Endothelial cell of umbilical vein (primary cell): ENCODE data around the gene LMO7.

Source experiments
- EZH2 ChIP-seq: IDR thresholded peaks from 2 replicates; pipeline ENCODE4 v1.6.1; 2012; ENCODE audit warnings: borderline replicate concordance, low read depth, mild to moderate bottlenecking, moderate library complexity, low read length, inconsistent platforms; ENCODE audit not compliant: severe bottlenecking
- FOS ChIP-seq: IDR thresholded peaks from 2 replicates; pipeline ENCODE4 v1.6.1; 2011; ENCODE audit warnings: mild to moderate bottlenecking, low read length, moderate library complexity, borderline replicate concordance; ENCODE audit not compliant: insufficient read depth
- JUN ChIP-seq: IDR thresholded peaks from 2 replicates; pipeline ENCODE4 v1.6.1; 2011; ENCODE audit warnings: borderline replicate concordance, low read depth; ENCODE audit not compliant: insufficient read length, insufficient read depth
- MYC ChIP-seq: IDR thresholded peaks from one replicate; pipeline ENCODE4 v1.6.1; 2011; ENCODE audit warnings: mild to moderate bottlenecking, low read depth, low read length
- POLR2A ChIP-seq: IDR thresholded peaks from 2 replicates; pipeline ENCODE4 v1.6.1; 2012; ENCODE audit warnings: low read depth, mild to moderate bottlenecking, control low read depth, low read length
- POLR2AphosphoS5 ChIP-seq: IDR thresholded peaks from 2 replicates; pipeline ENCODE4 v1.6.1; 2012; ENCODE audit warnings: low read depth, mild to moderate bottlenecking, control low read depth, low read length, moderate library complexity; ENCODE audit not compliant: insufficient read depth
- TF ChIP-seq, protein P1 (sequence below), 2 donors: IDR thresholded peaks; 1 replicate in 1 of 2; 2 replicates in 1 of 2; pipeline ENCODE4 v1.5.1; 2011; ENCODE audit warnings: low read length in 2 of 2, mild to moderate bottlenecking in 2 of 2, moderate library complexity in 2 of 2, control low read depth in 1 of 2, inconsistent platforms in 1 of 2, low read depth in 1 of 2; ENCODE audit not compliant: insufficient read depth in 1 of 2; ENCODE audit errors: extremely low read depth in 1 of 2
- TF ChIP-seq, protein P2 (sequence below): IDR thresholded peaks from 2 replicates; pipeline ENCODE4 v1.6.1; 2011; ENCODE audit not compliant: insufficient read depth, insufficient read length

DNA sequence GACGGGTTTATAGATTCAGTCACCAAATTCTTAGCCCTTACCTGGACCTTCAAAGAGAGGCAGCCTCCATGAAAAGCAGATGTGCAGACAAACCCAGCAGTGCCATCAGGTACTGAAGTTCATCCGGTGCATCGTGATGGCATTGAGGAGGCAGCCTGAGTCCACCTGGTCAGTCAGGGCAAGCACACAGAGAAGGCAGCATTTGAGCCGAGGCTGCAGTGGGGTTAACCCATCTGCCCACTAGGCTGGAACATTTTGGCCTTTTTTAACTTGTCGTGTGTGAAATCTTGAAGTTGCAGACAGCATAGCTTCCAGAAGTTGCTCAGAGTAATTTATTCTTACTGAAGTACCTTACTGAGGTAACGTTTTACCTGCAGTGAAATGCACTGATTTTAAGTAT, 4.9 kb downstream of the LMO7 start:
- TF ChIP-seq, protein P1, sequence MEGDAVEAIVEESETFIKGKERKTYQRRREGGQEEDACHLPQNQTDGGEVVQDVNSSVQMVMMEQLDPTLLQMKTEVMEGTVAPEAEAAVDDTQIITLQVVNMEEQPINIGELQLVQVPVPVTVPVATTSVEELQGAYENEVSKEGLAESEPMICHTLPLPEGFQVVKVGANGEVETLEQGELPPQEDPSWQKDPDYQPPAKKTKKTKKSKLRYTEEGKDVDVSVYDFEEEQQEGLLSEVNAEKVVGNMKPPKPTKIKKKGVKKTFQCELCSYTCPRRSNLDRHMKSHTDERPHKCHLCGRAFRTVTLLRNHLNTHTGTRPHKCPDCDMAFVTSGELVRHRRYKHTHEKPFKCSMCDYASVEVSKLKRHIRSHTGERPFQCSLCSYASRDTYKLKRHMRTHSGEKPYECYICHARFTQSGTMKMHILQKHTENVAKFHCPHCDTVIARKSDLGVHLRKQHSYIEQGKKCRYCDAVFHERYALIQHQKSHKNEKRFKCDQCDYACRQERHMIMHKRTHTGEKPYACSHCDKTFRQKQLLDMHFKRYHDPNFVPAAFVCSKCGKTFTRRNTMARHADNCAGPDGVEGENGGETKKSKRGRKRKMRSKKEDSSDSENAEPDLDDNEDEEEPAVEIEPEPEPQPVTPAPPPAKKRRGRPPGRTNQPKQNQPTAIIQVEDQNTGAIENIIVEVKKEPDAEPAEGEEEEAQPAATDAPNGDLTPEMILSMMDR (IDR thresholded peaks at IDR 0.05; ENCODE audit: extremely low read depth in 1 of 2, insufficient read depth in 1 of 2, low read depth in 1 of 2, low read length in 2 of 2) = no peak
- TF ChIP-seq POLR2A = no peak
- TF ChIP-seq POLR2AphosphoS5 = no peak
- TF ChIP-seq JUN = no peak
- TF ChIP-seq, protein P2, sequence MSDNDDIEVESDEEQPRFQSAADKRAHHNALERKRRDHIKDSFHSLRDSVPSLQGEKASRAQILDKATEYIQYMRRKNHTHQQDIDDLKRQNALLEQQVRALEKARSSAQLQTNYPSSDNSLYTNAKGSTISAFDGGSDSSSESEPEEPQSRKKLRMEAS = no peak
- no peak for TF ChIP-seq MYC
- no peak for TF ChIP-seq EZH2
- TF ChIP-seq FOS = no peak
